ENCODE data around the gene PEDS1. TPM values are rescaled to one million over a fixed set of nuclear protein-coding genes. Genes with fewer than 3 reads are reported as not detected.
A peak's percentile ranks its signal among the peaks of the same experiment; 100 is the strongest.

Gene PEDS1
- total RNA-seq, 1 donor from 2014 or later, result 25.5 TPM

GRCh38 chr20:50123418-50123817 lies 30.1 kb downstream of the PEDS1 start:
- H3K27me3 ChIP-seq, result no peaks in the 10 kb centered on the region
- no peak overlapping the region for H3K27ac ChIP-seq
- H3K4me3 ChIP-seq, result no peak overlapping the region
- intact Hi-C loops (cut with DNase I), result loop anchor here (5.0 kb wide), 1 partner anchor 44 kb away; no protein-coding TSS in a partner anchor
- peaks cover 0 to 36% of the 10 kb centered on the region in 2 donors for H3K36me3 ChIP-seq
- no peaks in the 10 kb centered on the region for H3K9me3 ChIP-seq
- H3K4me1 ChIP-seq, result peaks cover 13% of the 10 kb centered on the region
- TF ChIP-seq CTCF (IDR thresholded peaks at IDR 0.05) (no peak), POLR2A (IDR thresholded peaks at IDR 0.05) (no peak), POLR2AphosphoS5 (IDR thresholded peaks at IDR 0.05; ENCODE audit: insufficient read depth in 1 of 2, low read depth in 1 of 2) (no peak)
- no peak for DNase-seq (ENCODE audit: extremely low spot score in 2 of 2)

GRCh38 chr20:50122763-50123162 lies 30.8 kb downstream of the PEDS1 start:
- no peak overlapping the region for H3K27ac ChIP-seq
- intact Hi-C loops (cut with DNase I), result loop anchor here (5.0 kb wide), 1 partner anchor 45 kb away; no protein-coding TSS in a partner anchor
- peaks cover 0 to 29% of the 10 kb centered on the region in 2 donors for H3K36me3 ChIP-seq
- H3K27me3 ChIP-seq, result no peaks in the 10 kb centered on the region
- H3K9me3 ChIP-seq, result no peaks in the 10 kb centered on the region
- TF ChIP-seq CTCF (IDR thresholded peaks at IDR 0.05), result no peak
- TF ChIP-seq POLR2A (IDR thresholded peaks at IDR 0.05), result no peak
- TF ChIP-seq POLR2AphosphoS5 (IDR thresholded peaks at IDR 0.05; ENCODE audit: insufficient read depth in 1 of 2, low read depth in 1 of 2), result no peak
- no peak for DNase-seq (ENCODE audit: extremely low spot score in 2 of 2)
- no peak overlapping the region for H3K4me3 ChIP-seq
- H3K4me1 ChIP-seq, result peaks cover 13% of the 10 kb centered on the region

- H3K27me3 ChIP-seq, result no peaks in the 10 kb centered on the region
- peaks cover 0 to 21% of the 10 kb centered on the region in 2 donors for H3K36me3 ChIP-seq
- intact Hi-C loops (cut with DNase I), result loop anchor here (5.0 kb wide), 1 partner anchor 45 kb away; no protein-coding TSS in a partner anchor
- peaks cover 13% of the 10 kb centered on the region for H3K4me1 ChIP-seq
- H3K9me3 ChIP-seq, result no peaks in the 10 kb centered on the region
- TF ChIP-seq CTCF (IDR thresholded peaks at IDR 0.05), result no peak
- TF ChIP-seq POLR2A (IDR thresholded peaks at IDR 0.05), result no peak
- TF ChIP-seq POLR2AphosphoS5 (IDR thresholded peaks at IDR 0.05; ENCODE audit: insufficient read depth in 1 of 2, low read depth in 1 of 2), result no peak
- no peak overlapping the region for H3K4me3 ChIP-seq
- no peak overlapping the region for H3K27ac ChIP-seq
- no peak for DNase-seq (ENCODE audit: extremely low spot score in 2 of 2)
Observed at GRCh38 chr20:50121858-50122271, 31.7 kb downstream of the PEDS1 start.

GRCh38 chr20:50120935-50121693 lies 32.4 kb downstream of the PEDS1 start:
- DNase-seq (ENCODE audit: extremely low spot score in 2 of 2), result no peak
- H3K9me3 ChIP-seq, result no peaks in the 10 kb centered on the region
- no peak overlapping the region for H3K27ac ChIP-seq
- H3K36me3 ChIP-seq, result peaks cover 0 to 14% of the 10 kb centered on the region in 2 donors
- TF ChIP-seq POLR2AphosphoS5 (IDR thresholded peaks at IDR 0.05; ENCODE audit: insufficient read depth in 1 of 2, low read depth in 1 of 2), result peak in 1 of 2 donors; percentile 9
- no peak for TF ChIP-seq POLR2A (IDR thresholded peaks at IDR 0.05)
- peak; percentile 49 to 71 (median 64) for TF ChIP-seq CTCF (IDR thresholded peaks at IDR 0.05)
- peaks cover 18% of the 10 kb centered on the region for H3K4me1 ChIP-seq
- H3K4me3 ChIP-seq, result no peak overlapping the region
- intact Hi-C loops (cut with DNase I), result loop anchor here (5.0 kb wide), 1 partner anchor 46 kb away; no protein-coding TSS in a partner anchor
- no peaks in the 10 kb centered on the region for H3K27me3 ChIP-seq

GRCh38 chr20:50118203-50118602 lies 35.3 kb downstream of the PEDS1 start:
- Histone ChIP-seq H3K4me3 (no peak overlapping the region), H3K36me3 (no peaks in the 10 kb centered on the region), H3K27me3 (no peaks in the 10 kb centered on the region), H3K27ac (no peak overlapping the region), H3K4me1 (peaks cover 42% of the 10 kb centered on the region), H3K9me3 (no peaks in the 10 kb centered on the region)
- no peak for DNase-seq (ENCODE audit: extremely low spot score in 2 of 2)
- intact Hi-C loops (cut with DNase I), result no loop called here
- TF ChIP-seq CTCF (IDR thresholded peaks at IDR 0.05), result no peak
- TF ChIP-seq POLR2A (IDR thresholded peaks at IDR 0.05), result no peak
- TF ChIP-seq POLR2AphosphoS5 (IDR thresholded peaks at IDR 0.05; ENCODE audit: insufficient read depth in 1 of 2, low read depth in 1 of 2), result no peak

Data from vagina (tissue), 2 donors.